H1 (cell line): ENCODE measurements around the gene ATP5PF.

ENCODE experiments used
- CEBPB ChIP-seq: IDR thresholded peaks from 2 replicates; pipeline ENCODE4 v1.6.1; 2012; ENCODE audit warnings: low read depth, low read length
- CTCF ChIP-seq, 3 experiments: IDR thresholded peaks; 1 replicate in 2 of 3; 2 replicates in 1 of 3; pipeline versions ENCODE4 v1.5.1 to v1.6.1; 2011; ENCODE audit warnings: low read length in 3 of 3, mild to moderate bottlenecking in 3 of 3, inconsistent platforms in 2 of 3, low read depth in 1 of 3, moderate library complexity in 1 of 3; ENCODE audit not compliant: insufficient read depth in 1 of 3; ENCODE audit errors: control extremely low read depth in 1 of 3
- EGR1 ChIP-seq: IDR thresholded peaks from 2 replicates; pipeline ENCODE4 v1.6.1; 2011; ENCODE audit warnings: low read depth, low read length, borderline replicate concordance
- EZH2 ChIP-seq: fragments of 200-600 bp; sonication (generic); IDR thresholded peaks from 2 replicates; pipeline ENCODE4 v1.7.1; 2012; ENCODE audit warnings: low read depth, mild to moderate bottlenecking, moderate library complexity, low read length, inconsistent platforms; ENCODE audit not compliant: severe bottlenecking
- GABPA ChIP-seq: IDR thresholded peaks from 2 replicates; pipeline ENCODE4 v1.6.1; 2011; ENCODE audit warnings: mild to moderate bottlenecking, low read length, moderate library complexity, borderline replicate concordance; ENCODE audit not compliant: insufficient read depth
- JUND ChIP-seq: IDR thresholded peaks from 2 replicates; pipeline ENCODE4 v1.6.1; 2011; ENCODE audit warnings: mild to moderate bottlenecking, improper control_type of control experiment, low read length
- POLR2A ChIP-seq, 2 experiments: IDR thresholded peaks; 1 replicate in 1 of 2; 2 replicates in 1 of 2; pipeline ENCODE4 v1.6.1; 2011; ENCODE audit warnings: low read depth in 2 of 2, low read length in 2 of 2, mild to moderate bottlenecking in 2 of 2; ENCODE audit errors: control extremely low read depth in 1 of 2
- POLR2AphosphoS5 ChIP-seq: IDR thresholded peaks from 2 replicates; pipeline ENCODE4 v1.6.1; 2011; ENCODE audit warnings: low read depth, low read length
- RFX5 ChIP-seq: IDR thresholded peaks from 2 replicates; pipeline ENCODE4 v1.6.1; 2011; ENCODE audit warnings: low read depth, low read length, improper control_type of control experiment, borderline replicate concordance
- RNF2 ChIP-seq: fragments of 200-900, 300-1000 bp; sonication (generic); IDR thresholded peaks from 2 replicates; pipeline ENCODE4 v1.7.1; 2016; ENCODE audit warnings: borderline replicate concordance, low read depth, mild to moderate bottlenecking, antibody characterized with exemption, low read length; ENCODE audit not compliant: poor library complexity, severe bottlenecking; ENCODE audit errors: missing control alignments
- TAF1 ChIP-seq: IDR thresholded peaks from 2 replicates; pipeline ENCODE4 v1.6.1; 2011; ENCODE audit warnings: mild to moderate bottlenecking, low read depth, low read length
- TF ChIP-seq, protein P1 (sequence below): IDR thresholded peaks from 2 replicates; pipeline ENCODE4 v1.6.1; 2012; ENCODE audit warnings: inconsistent platforms

GRCh38 chr21:25722631-25723030 is 12.1 kb downstream of the ATP5PF start:
- TF ChIP-seq TAF1 (no peak), RFX5 (no peak), POLR2AphosphoS5 (no peak), EZH2 (no peak), CTCF (IDR thresholded peaks at IDR 0.05; ENCODE audit: control extremely low read depth in 1 of 3, insufficient read depth in 1 of 3, low read depth in 1 of 3, low read length in 3 of 3) (no peak), JUND (no peak), RNF2 (no peak), GABPA (no peak), POLR2A (IDR thresholded peaks at IDR 0.05; ENCODE audit: control extremely low read depth in 1 of 2, low read depth in 2 of 2, low read length in 2 of 2) (no peak), EGR1 (no peak), CEBPB (no peak)
- TF ChIP-seq, protein P1, sequence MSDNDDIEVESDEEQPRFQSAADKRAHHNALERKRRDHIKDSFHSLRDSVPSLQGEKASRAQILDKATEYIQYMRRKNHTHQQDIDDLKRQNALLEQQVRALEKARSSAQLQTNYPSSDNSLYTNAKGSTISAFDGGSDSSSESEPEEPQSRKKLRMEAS: no peak
